Upper lobe of right lung (tissue), 1 donor: ENCODE measurements around the gene ANXA4. TPM values are rescaled to one million over a fixed set of nuclear protein-coding genes. Genes with fewer than 3 reads are reported as not detected.

Source experiments
- ATAC-seq: fragments of 200-7000 bp; cut with Tn5 transposase; one replicate; pipeline ENCODE4 v1.9.1; 2020; ENCODE audit warnings: mild to moderate bottlenecking, moderate library complexity
- DNase-seq: peaks from one replicate; pipeline ENCODE4 v3.0.0-alpha.2; 2020
- H3K27ac ChIP-seq: fragments of 200-600 bp; one replicate; pipeline ENCODE4 v1.8.0; 2022
- H3K27me3 ChIP-seq: fragments of 200-600 bp; one replicate; pipeline ENCODE4 v1.8.0; 2022; ENCODE audit warnings: mild to moderate bottlenecking
- H3K36me3 ChIP-seq: fragments of 200-600 bp; one replicate; pipeline ENCODE4 v1.8.0; 2022
- H3K4me1 ChIP-seq: fragments of 200-600 bp; one replicate; pipeline ENCODE4 v1.8.0; 2022
- H3K4me3 ChIP-seq: fragments of 200-600 bp; one replicate; pipeline ENCODE4 v1.8.0; 2022; ENCODE audit warnings: mild to moderate bottlenecking
- H3K9me3 ChIP-seq: fragments of 200-600 bp; one replicate; pipeline ENCODE4 v1.8.0; 2022
- intact Hi-C: fragments of 100-400 bp; cut with DNase I; formaldehyde crosslinking; loops from one replicate; pipeline ENCODE4 v1.11.0; 2022
- total RNA-seq: library from RNA; stranded (reverse); fragmentation: NEBNext Ultra II Directional; extraction: Animal tissue kit (Norgen Biotek cat#: 25700); gene quantifications from one replicate; pipeline ENCODE4 v1.2.1, GENCODE V29; 2021
- TF ChIP-seq, protein P1 (sequence below): fragments of 200-600 bp; IDR thresholded peaks from one replicate; pipeline ENCODE4 v1.8.0; 2022; ENCODE audit warnings: antibody characterized with exemption
- donor health status: DM: no; HTN: yes; CAD: no; lungs with severe emphysema.

ANXA4 gene
- total RNA-seq, 1 donor from 2014 or later: 181 TPM

DNA sequence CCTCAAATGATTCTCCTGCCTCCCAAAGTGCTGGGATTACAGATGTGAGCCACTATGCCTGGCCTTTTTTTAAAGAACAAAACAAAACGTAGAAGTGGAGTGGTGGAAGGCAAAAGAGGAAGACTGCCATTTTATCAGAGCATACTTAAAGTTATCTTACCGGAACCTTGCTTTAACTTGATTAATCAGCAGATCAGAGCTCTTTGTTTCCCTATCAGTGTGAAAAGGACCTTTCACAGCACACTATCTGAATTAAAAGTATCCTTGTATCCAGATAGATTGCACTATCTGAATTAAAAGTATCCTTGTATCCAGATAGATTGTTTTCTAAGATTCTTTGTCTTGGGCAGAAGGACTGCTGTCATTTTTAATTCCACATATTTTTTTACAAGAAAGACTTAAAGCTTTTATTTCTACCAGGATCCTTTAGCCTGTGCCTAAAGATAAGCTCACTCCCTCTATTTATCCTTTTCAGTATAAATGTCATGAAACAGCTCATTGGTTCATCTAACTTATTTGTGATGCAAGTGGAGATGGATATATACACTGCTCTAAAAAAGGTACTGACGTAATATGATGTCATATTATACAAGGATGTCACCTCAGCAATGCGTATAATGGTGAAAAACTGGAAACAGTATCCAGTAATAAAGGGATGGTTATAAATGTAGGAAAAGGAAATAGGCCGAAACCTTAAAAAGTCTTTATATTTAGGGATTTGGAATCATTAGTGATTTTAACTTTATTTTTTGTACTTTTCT lies 105.3 kb downstream of the ANXA4 start:
- peaks cover 52% of the 10 kb centered on the region for H3K36me3 ChIP-seq
- H3K27ac ChIP-seq: no peak overlapping the region
- TF ChIP-seq, protein P1, sequence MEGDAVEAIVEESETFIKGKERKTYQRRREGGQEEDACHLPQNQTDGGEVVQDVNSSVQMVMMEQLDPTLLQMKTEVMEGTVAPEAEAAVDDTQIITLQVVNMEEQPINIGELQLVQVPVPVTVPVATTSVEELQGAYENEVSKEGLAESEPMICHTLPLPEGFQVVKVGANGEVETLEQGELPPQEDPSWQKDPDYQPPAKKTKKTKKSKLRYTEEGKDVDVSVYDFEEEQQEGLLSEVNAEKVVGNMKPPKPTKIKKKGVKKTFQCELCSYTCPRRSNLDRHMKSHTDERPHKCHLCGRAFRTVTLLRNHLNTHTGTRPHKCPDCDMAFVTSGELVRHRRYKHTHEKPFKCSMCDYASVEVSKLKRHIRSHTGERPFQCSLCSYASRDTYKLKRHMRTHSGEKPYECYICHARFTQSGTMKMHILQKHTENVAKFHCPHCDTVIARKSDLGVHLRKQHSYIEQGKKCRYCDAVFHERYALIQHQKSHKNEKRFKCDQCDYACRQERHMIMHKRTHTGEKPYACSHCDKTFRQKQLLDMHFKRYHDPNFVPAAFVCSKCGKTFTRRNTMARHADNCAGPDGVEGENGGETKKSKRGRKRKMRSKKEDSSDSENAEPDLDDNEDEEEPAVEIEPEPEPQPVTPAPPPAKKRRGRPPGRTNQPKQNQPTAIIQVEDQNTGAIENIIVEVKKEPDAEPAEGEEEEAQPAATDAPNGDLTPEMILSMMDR: no peak
- intact Hi-C loops: no loop called here
- ATAC-seq (no peak), DNase-seq (no peak)
- no peak overlapping the region for H3K4me3 ChIP-seq
- H3K4me1 ChIP-seq: no peaks in the 10 kb centered on the region
- no peaks in the 10 kb centered on the region for H3K9me3 ChIP-seq
- no peaks in the 10 kb centered on the region for H3K27me3 ChIP-seq

DNA sequence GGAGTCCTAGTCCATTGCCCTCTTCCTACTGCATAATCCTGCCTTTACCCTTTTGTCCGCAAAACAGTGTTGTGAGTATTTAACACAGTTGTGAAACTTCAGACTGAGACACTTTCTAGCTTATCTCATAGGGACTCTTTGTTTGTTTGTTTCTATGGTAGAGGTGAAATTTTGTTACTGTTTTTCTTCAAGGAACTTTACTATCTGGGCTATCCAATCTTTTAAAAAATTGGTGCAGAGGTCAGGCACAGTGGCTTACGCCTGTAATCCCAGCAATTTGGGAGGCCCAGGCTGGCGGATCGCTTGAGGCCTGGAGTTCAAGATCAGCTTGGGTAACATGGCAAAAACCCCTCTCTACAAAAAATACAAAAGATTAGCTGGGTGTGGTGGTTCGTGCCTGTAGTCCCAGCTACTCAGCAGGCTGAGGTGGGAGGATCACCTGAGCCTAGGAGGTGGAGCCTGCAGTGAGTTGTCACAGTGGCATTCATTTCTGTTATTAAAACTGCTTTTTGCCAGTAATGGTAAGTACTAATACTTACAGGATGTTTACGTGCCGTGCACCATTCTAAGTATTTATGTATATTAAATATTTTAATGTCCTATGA lies 106.4 kb downstream of the ANXA4 start:
- no peak for ATAC-seq
- no peaks in the 10 kb centered on the region for H3K9me3 ChIP-seq
- H3K36me3 ChIP-seq: peaks cover 59% of the 10 kb centered on the region
- no peaks in the 10 kb centered on the region for H3K27me3 ChIP-seq
- no peak for DNase-seq
- no peaks in the 10 kb centered on the region for H3K4me1 ChIP-seq
- no peak overlapping the region for H3K4me3 ChIP-seq
- no peak overlapping the region for H3K27ac ChIP-seq
- intact Hi-C loops: no loop called here
- TF ChIP-seq, protein P1: no peak

DNA sequence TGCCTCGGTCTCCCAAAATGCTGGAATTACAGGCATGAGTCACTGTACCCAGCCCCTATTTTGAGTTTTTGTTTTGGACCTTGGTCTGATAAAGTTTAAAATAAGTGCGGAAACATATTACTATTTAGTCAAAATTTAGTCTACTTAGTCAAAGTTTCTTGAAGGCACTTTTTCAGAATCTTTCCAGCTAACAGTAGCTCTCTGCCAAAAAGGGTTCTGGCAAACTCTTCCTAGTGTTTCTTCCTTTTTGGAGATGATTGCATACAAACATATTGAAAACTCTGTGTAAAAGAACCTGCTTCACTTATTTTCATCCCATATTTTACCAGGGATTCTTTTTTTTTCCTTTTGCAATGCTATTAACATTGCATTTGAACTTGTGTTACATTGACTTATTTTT lies 116.3 kb downstream of the ANXA4 start:
- no peak for ATAC-seq

DNA sequence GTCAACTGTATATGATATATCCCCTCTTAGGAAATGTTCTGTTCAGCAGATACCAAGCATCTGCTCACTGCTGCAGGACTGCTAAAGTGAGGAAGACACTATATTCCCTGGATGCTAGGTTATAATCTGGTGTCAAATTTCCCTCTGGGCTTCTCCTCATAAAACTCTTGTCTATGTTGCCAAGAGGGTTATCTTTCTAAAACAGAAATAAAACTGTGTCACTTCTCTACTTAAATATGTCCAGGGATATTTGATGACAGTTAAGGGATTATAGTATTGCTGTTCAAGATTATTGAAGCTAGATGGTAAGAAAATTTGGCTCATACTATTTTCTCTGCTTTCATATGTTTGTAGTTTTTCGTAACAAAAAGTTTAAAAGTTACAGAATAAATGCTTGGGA lies 121.4 kb downstream of the ANXA4 start:
- DNase-seq (no peak), ATAC-seq (no peak)
- Histone ChIP-seq H3K27me3 (no peaks in the 10 kb centered on the region), H3K4me1 (no peaks in the 10 kb centered on the region), H3K27ac (no peak overlapping the region), H3K36me3 (peaks cover 58% of the 10 kb centered on the region), H3K4me3 (no peak overlapping the region), H3K9me3 (no peaks in the 10 kb centered on the region)
- TF ChIP-seq, protein P1: no peak
- intact Hi-C loops: no loop called here

More for the DNA sequence above, 116.3 kb downstream of the ANXA4 start:
- Histone ChIP-seq H3K9me3 (no peaks in the 10 kb centered on the region), H3K4me1 (no peaks in the 10 kb centered on the region), H3K36me3 (peaks cover 13% of the 10 kb centered on the region), H3K27ac (no peak overlapping the region), H3K4me3 (no peak overlapping the region), H3K27me3 (no peaks in the 10 kb centered on the region)
- TF ChIP-seq, protein P1: no peak
- intact Hi-C loops: no loop called here
- no peak for DNase-seq

Other genes with a start within 250 kb of the ANXA4 start
- 72.6 TPM for gene AAK1, start 98.4 kb upstream of the ANXA4 start, total RNA-seq
- gene GMCL1, start 87.5 kb downstream of the ANXA4 start, total RNA-seq: 11.9 TPM
- 41.0 TPM for gene SNRNP27, start 151.8 kb downstream of the ANXA4 start, total RNA-seq
- 21.3 TPM for gene MXD1, start 173.0 kb downstream of the ANXA4 start, total RNA-seq
- 2.1 TPM for gene ASPRV1, start 219.5 kb downstream of the ANXA4 start, total RNA-seq